NCI-H187 treated with DMSO at 0.1 percent for 48 hours (cell line): ENCODE measurements around the gene GRM4.
"Not testable (repeated sequence)": the region's sequence is repeated elsewhere in the genome, so short reads cannot be mapped to it uniquely, and the experiment has no call there.

Experiments
- DNase-seq: peaks from one replicate; lab custom pipeline; 2025; lab: John Stamatoyannopoulos, UW

The GRM4 gene

GRCh38 chr6:34021554-34022190, 124.2 kb downstream of the GRM4 start:
- no peak for DNase-seq

GRCh38 chr6:34020807-34021553, 124.9 kb downstream of the GRM4 start:
- DNase-seq = no peak

GRCh38 chr6:34020278-34020677, 125.6 kb downstream of the GRM4 start:
- DNase-seq = no peak

GRCh38 chr6:34018961-34019606, 126.8 kb downstream of the GRM4 start:
- DNase-seq = no peak

- DNase-seq = no peak
These were observed 127.9 kb downstream of the GRM4 start for GRCh38 chr6:34018026-34018425.

- DNase-seq = no peak
These were observed 128.6 kb downstream of the GRM4 start for GRCh38 chr6:34017106-34017805.

- DNase-seq = not testable (repeated sequence)
These were observed 129.3 kb downstream of the GRM4 start for GRCh38 chr6:34016573-34016972.

GRCh38 chr6:34015586-34015985, 130.3 kb downstream of the GRM4 start:
- DNase-seq = no peak

- DNase-seq = no peak
These were observed 134.6 kb downstream of the GRM4 start for GRCh38 chr6:34011264-34011663.

- DNase-seq = no peak
These were observed 139.9 kb downstream of the GRM4 start for GRCh38 chr6:34005901-34006531.

GRCh38 chr6:34004706-34005105, 141.2 kb downstream of the GRM4 start:
- DNase-seq = no peak

GRCh38 chr6:34003962-34004361, 141.9 kb downstream of the GRM4 start:
- DNase-seq = no peak

GRCh38 chr6:34001706-34002621, 143.9 kb downstream of the GRM4 start:
- DNase-seq = no peak

GRCh38 chr6:34000281-34000680, 145.6 kb downstream of the GRM4 start:
- DNase-seq = no peak

GRCh38 chr6:33999567-33999966, 146.3 kb downstream of the GRM4 start:
- no peak for DNase-seq

GRCh38 chr6:33998660-33999059, 147.2 kb downstream of the GRM4 start:
- DNase-seq = no peak

GRCh38 chr6:33997265-33997664, 148.6 kb downstream of the GRM4 start:
- no peak for DNase-seq

GRCh38 chr6:33996120-33996475, 149.8 kb downstream of the GRM4 start:
- DNase-seq = no peak

GRCh38 chr6:33995309-33996119, 150.4 kb downstream of the GRM4 start:
- DNase-seq = no peak
